C4-2B (cell line): ENCODE results near the gene RRN3.

Experiments
- H3K27ac ChIP-seq: fragments of 450-650 bp; 2 replicates; pipeline ENCODE4 v1.5.1; 2017
- ZFX ChIP-seq: fragments of 450-650 bp; IDR thresholded peaks from 2 replicates; pipeline ENCODE4 v1.6.1; 2017
- TF ChIP-seq, protein P1 (sequence below): fragments of 450-650 bp; conservative IDR thresholded peaks from 2 replicates; pipeline ENCODE4 v1.5.1; 2017; ENCODE audit warnings: mild to moderate bottlenecking

RRN3 gene

DNA sequence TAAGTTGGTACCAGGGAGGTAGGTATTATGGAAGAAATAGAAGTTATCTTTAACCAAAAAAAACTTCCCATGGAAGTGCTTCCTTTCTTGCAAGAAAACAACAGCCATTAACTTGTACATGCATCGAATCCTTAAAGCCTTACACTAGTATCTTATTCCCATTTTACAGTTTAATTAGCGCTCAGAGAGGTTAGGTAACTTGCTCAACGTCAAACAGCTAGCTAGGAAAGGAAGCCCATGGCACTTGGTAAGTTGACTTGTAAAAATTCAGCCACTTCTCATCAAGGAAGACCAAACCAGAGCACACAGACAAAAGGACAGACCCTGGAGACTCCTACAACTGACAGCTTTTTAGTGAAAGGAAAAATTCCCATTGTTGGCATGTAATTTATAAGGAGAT is 34.7 kb downstream of the RRN3 start:
- TF ChIP-seq, protein P1, sequence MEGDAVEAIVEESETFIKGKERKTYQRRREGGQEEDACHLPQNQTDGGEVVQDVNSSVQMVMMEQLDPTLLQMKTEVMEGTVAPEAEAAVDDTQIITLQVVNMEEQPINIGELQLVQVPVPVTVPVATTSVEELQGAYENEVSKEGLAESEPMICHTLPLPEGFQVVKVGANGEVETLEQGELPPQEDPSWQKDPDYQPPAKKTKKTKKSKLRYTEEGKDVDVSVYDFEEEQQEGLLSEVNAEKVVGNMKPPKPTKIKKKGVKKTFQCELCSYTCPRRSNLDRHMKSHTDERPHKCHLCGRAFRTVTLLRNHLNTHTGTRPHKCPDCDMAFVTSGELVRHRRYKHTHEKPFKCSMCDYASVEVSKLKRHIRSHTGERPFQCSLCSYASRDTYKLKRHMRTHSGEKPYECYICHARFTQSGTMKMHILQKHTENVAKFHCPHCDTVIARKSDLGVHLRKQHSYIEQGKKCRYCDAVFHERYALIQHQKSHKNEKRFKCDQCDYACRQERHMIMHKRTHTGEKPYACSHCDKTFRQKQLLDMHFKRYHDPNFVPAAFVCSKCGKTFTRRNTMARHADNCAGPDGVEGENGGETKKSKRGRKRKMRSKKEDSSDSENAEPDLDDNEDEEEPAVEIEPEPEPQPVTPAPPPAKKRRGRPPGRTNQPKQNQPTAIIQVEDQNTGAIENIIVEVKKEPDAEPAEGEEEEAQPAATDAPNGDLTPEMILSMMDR = no peak
- no peak for TF ChIP-seq ZFX
- H3K27ac ChIP-seq = peak overlapping the region; percentile 53

DNA sequence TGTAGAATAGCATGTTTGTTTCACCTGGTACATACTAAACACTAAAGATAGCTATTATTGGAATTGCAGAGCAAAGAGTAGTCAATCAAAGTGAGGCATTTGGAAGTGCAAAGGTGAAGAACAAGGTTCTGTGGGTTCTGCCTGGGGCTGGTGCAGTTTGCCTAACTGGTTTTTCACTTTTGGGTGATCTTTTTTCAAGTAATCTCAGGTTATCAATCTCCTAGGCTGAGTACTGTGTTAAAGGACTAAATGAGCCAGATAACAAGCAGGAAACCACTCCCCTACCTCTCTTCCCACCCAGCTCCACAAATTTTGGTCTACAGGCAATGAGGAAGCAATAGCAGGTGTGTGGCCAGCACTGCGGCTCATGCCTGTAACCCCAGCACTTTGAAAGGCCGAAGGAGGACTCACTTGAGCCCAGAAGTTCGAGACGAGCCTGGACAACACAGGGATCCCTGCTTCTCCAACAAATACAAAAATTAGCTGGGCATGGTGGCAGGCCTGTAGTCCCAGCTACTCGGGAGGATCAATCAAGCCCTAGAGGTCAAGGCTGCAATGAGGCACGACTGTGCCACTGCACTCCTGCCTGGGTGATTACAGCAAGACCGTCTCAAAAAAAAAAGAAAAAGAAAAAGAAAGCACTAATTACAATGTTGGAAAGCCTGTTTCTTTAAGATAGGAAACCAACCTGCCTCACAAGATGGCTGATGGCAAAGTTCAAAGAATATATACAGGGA is 36.2 kb downstream of the RRN3 start:
- peak overlapping the region; percentile 31; the same call in 1 of the 2 replicates for H3K27ac ChIP-seq
- TF ChIP-seq ZFX = no peak
- TF ChIP-seq, protein P1 = no peak

DNA sequence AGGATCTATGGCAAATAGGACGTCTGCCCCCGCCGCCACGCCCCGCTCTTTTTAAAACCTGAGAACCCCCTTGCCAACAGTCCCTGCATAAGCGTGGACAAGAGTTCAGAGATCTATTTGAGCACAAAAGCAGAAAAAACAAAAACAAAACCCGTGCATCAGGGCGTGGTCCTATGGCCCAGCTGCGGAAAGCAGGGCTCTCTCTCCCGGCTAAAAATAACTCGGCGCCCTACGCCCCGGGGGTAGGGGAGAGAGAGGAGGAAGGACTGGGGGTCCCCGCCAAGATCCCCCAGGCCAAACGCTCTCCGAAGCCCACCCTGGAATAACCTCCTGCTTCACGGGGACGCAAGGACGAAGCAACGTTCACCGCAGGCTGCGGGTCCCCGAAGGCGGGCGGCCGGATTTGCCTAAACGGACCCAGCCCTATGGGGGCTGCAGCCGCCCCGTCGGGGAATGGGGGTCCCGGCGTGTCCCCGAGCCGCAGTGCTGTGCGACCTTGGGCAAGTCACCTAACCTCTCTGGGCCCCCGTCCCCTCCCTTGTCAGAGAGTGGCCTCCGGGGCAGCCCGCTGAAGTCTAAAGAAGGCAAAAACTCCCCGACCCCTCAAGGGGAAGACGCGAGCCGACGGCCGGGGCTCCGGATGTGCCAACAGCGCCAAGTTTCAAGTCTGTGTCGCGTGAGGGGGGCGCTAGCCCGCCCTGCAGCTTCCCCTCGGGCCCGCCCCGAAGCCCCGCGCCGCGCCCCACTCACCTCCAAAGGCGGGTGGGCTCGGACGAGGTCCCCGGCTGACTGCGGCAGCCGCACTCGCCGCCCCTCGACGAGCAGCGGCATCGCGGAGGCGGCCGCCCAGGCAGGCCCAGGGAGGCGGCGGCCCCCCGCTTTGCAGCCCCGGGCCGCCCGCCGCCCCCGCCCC is 38.7 kb downstream of the RRN3 start:
- H3K27ac ChIP-seq = peak overlapping the region; percentile 67
- peak; percentile 43; the same call in 1 of the 2 replicates for TF ChIP-seq ZFX
- TF ChIP-seq, protein P1 = no peak; the same call in 1 of the 2 replicates

DNA sequence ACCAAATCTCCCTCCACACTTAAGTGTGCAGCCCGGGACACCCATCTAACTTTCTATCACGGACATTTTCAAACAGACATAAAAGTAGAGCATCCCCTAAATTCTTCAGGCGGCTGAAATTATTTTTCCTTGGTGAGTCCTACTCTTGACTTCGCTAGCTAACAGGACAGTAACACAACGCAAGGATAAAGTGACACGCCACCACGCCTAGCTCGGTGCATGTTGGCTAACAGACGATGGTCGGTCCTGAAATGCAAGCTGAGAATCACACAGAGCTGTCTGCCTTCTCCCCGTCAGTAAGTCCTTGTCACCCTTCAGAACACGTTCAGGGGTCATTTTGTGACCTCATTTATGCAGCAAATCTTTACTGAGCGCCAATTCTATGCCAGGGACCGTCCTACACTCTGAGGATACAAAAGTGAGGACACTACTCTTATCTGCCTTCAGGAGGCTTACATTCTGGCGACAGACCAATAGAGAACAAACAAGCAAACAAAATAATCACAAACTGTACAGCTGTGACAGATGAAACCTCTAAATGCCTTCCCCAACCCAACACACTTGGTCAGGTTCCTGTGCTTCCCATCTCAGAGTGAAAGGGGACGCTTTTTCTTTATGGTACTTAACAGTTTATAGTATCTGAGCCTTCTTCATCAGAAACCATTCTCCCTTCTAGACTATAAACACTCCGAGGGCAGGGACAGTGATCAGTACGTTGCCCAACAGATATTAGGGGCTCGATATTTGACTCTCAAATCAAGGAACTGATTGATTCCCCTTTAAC is 39.5 kb downstream of the RRN3 start:
- TF ChIP-seq, protein P1 = no peak
- no peak for TF ChIP-seq ZFX
- no peak overlapping the region for H3K27ac ChIP-seq

DNA sequence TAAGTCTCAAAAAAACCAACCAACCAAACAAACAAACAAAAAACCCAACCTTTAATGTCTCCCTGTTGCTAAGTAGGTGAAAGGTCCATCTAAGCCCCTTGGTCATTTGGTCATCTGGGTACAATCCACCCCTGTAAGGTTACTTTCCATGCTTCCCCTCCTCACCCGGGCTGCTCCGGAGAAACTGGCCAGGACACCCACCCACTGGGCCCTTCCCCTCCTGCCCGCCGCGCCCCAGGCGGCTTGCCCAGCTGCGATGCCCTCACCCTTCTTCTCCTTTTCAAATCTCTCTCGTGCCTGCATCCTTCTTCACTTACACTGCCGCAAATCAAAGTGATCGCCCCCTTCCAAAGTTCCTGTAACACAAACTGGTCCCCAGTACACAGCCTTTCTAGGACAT is 40.2 kb downstream of the RRN3 start:
- no peak overlapping the region for H3K27ac ChIP-seq
- TF ChIP-seq, protein P1 = no peak
- TF ChIP-seq ZFX = no peak

DNA sequence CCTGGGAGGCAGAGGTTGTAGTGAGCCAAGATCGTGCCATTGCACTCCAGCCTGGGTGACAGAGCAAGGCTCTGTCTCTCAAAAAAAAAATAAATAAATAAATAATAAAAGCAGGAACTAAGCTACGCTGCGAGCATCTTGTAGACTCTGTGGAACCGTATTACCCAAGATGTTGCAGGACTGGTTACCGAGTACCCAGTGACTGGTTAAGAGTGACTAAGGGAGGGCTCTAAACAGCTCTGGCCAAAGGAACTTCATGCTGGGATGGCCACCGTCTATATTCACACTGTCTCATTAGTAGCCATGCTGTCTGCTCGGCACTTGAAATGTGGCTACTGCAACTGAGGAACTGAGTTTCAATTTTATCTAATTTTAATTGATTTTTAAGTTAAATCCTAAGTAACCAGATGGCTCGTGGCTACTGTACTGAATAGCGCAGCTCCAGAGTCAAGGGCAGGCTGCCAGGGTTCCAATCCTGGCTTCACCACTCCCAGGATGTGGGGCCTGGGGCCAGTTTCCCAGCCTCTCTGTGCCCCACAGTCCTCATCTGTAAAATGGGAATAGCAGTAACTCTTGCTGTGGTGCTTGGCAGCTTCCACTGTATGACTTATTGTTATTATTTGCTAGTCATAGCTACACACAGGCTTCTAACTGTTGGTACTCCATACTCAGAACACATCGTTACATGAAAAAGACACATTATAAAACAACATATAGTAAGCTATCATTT is 41.2 kb downstream of the RRN3 start:
- no peak for TF ChIP-seq ZFX
- TF ChIP-seq, protein P1 = no peak
- no peak overlapping the region for H3K27ac ChIP-seq
